NCI-H1694 treated with DMSO at 0.1 percent for 48 hours (cell line): ENCODE results near the gene MPP1.

ENCODE experiments used
- DNase-seq: peaks from one replicate; lab custom pipeline; 2025; lab: John Stamatoyannopoulos, UW

MPP1 gene

DNA sequence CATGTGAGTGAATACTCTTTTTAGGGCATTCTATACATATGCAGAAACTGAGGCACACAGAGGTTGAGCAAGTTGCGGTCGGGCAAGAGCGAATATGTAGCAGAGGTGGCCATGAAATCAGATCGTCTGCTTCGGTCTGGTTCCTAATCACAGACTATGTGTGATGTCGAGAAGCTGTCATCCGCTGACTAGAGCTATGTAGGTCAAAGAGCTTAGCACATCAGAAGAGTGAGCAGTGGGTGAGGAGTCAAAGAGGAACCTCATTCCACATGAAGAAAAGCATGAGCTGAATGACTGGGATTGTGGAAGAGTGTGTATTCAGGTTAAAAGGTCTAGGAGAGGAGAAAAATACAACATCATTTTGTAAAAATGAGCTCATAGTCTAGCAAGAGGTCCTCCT is 73.4 kb downstream of the MPP1 start:
- no peak for DNase-seq

DNA sequence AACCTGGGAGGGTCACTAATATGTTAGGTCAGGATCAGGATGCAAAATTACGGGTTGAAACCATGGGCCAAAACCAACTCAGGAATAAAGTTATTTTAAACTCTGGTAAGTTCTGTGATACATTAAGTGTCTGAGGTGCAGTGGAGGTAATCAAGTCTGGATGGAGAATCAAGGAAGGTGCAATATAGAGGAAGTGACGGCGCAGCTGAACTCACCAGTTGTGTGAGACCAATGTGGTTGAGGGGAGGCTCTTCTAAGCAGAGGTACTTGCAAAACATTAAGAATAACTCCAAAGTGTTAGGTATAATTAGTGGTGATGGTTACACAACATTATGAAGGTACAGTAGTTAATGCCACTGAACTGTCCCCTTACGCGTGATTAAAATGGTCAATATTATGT is 74.1 kb downstream of the MPP1 start:
- DNase-seq: no peak

DNA sequence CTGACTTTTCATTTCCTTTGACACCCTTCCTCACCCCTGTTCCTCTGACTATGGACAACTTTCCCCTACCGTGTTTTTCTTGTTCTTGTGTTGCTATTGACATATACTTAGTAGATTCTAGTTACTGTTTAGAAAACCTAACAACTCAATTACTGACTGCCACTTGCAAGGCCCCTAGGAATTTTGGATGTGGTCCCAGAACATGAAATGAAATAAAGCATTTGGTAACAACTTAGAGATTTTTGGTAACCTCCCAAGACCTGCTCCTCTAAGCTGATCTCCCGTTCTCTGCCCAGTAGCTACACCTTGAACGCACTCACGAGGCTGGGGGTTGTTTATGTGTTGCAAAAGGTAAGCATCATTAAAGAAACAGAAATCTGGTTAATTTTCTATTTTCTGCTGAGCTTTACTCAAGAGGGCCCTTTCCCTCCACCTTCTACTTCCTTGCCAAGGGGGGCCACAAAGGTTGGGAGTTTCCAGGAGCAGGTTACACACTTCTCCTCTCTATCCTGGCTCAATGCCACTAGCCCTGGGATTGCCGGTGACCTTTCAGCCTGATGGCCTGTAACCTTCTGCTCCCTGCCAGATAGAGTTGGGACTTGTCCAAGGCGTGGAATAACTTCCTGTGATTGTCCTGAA is 74.9 kb downstream of the MPP1 start:
- DNase-seq: no peak

DNA sequence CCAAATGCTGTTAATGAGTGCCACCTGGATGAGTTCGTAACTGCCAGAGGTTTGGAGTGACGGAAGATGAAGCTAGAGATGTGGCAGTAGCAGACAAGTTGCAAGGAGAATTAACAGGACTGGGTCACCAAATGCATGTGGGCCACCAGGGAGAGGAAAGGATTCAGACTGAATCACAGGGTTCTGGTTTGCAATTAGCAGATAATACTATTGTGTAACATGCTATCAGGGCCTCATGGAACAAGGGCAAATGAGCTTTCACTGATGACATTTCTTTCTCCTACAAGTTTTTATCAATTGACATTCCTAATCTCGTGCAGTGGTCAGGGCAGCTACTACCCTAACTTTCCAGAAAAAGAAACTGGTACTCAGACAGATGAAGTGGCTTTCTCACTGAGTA is 75.8 kb downstream of the MPP1 start:
- DNase-seq: no peak
